ENCODE results near the gene OR52E2.

DNA sequence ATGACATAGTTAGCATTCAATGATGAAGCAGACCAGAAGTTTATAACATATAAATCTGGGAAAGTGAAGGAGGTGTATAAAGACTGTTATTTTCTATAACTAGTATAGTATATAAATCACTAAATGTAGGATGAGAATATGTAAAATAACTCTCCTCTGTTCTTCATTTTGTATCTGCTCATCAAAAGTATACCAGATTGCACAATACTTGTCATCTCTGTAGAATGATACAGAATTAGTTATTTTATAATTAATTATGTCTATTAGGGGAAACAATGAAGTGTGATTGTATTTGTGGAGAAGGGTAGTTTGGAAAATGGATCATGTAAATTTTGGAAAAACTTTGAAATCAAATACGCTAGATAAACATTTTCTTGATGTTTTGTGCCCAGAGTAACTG lies 46.4 kb downstream of the OR52E2 start:
- TF ChIP-seq POLR2AphosphoS5 (IDR thresholded peaks at IDR 0.05) (no peak), POLR2A (IDR thresholded peaks at IDR 0.05; ENCODE audit: low read depth) (no peak)
- TF ChIP-seq, protein P1, sequence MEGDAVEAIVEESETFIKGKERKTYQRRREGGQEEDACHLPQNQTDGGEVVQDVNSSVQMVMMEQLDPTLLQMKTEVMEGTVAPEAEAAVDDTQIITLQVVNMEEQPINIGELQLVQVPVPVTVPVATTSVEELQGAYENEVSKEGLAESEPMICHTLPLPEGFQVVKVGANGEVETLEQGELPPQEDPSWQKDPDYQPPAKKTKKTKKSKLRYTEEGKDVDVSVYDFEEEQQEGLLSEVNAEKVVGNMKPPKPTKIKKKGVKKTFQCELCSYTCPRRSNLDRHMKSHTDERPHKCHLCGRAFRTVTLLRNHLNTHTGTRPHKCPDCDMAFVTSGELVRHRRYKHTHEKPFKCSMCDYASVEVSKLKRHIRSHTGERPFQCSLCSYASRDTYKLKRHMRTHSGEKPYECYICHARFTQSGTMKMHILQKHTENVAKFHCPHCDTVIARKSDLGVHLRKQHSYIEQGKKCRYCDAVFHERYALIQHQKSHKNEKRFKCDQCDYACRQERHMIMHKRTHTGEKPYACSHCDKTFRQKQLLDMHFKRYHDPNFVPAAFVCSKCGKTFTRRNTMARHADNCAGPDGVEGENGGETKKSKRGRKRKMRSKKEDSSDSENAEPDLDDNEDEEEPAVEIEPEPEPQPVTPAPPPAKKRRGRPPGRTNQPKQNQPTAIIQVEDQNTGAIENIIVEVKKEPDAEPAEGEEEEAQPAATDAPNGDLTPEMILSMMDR (IDR thresholded peaks at IDR 0.05), result no peak

Measured in esophagus muscularis mucosa (tissue), 3 donors.